ENCODE data around the gene SH3RF3. TPM values are rescaled to one million over a fixed set of nuclear protein-coding genes. Genes with fewer than 3 reads are reported as not detected.

The SH3RF3 gene
- total and polyA plus RNA-seq, 9 of the 15 experiments (the other 6 are each of a cell fraction or from before 2014, with no cell fraction given) = 0.02 TPM; not detected in 8

DNA sequence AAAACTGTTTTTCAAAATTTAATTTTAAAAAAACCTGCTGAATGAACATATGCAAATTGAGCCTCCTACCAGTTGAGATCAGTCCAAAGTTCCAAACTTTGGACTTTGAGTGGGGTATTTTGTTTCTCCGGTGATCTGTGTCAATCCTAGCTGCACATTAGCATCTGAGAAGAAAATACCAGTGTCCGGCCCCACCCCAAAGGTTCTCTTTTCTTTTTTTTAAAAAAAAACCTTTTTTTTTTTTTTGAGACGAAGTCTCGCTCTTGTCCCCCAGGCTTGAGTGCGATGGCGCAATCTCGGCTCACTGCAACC lies 393.0 kb downstream of the SH3RF3 start:
- ChIA-PET POLR2A (no interaction called here), CTCF (ENCODE audit: low intra/inter-chr PET ratio) (no interaction called here)
- WGBS (ENCODE audit: insufficient coverage, low coverage, missing lambda C conversion rate) = 0% methylated on average over 7 of the region's 7 CpGs
- intact Hi-C loops (cut with micrococcal nuclease) (no loop called here), in situ Hi-C loops (cut with MboI) (no loop called here)
- Histone ChIP-seq H3K36me3 (ENCODE audit: control insufficient read depth, insufficient read depth, low read length) (no peaks in the 10 kb centered on the region), H3K79me2 (ENCODE audit: control insufficient read depth, insufficient read depth, low read length) (no peaks in the 10 kb centered on the region), H3K9ac (ENCODE audit: insufficient read depth in 1 of 2, low read depth in 2 of 2, low read length in 2 of 2) (no peak overlapping the region), H3K4me3 (no peak overlapping the region), H4K20me1 (replicated peaks; ENCODE audit: control insufficient read depth, insufficient read depth, low read length) (no peaks in the 10 kb centered on the region), H2AFZ (ENCODE audit: low read depth, low read length) (no peak overlapping the region), H3K9me3 (replicated peaks; ENCODE audit: control insufficient read depth, insufficient read depth, low read depth, low read length) (no peaks in the 10 kb centered on the region), H3K4me2 (ENCODE audit: insufficient read depth, low read length) (no peak overlapping the region), H3K4me1 (replicated peaks in 1 of 2; ENCODE audit: control insufficient read depth in 2 of 2, insufficient read depth in 2 of 2, low read length in 2 of 2) (no peaks in the 10 kb centered on the region), H3K27me3 (ENCODE audit: control insufficient read depth in 2 of 2, insufficient read depth in 2 of 2, low read length in 2 of 2) (peaks cover 5 to 50% of the 10 kb centered on the region in 2 experiments; a peak in 4 of 5 replicates), H3K9me1 (ENCODE audit: control insufficient read depth, insufficient read depth, low read length) (no peaks in the 10 kb centered on the region), H3K27ac (ENCODE audit: extremely low read depth, low read depth, low read length) (no peak overlapping the region)
- ATAC-seq (no peak), FAIRE-seq (no peak), DNase-seq (ENCODE audit: extremely low read depth in 1 of 4, low spot score in 3 of 4) (no peak)
- BruUV-seq (replicated peaks) = no TSS peak
- TF ChIP-seq, protein P1, sequence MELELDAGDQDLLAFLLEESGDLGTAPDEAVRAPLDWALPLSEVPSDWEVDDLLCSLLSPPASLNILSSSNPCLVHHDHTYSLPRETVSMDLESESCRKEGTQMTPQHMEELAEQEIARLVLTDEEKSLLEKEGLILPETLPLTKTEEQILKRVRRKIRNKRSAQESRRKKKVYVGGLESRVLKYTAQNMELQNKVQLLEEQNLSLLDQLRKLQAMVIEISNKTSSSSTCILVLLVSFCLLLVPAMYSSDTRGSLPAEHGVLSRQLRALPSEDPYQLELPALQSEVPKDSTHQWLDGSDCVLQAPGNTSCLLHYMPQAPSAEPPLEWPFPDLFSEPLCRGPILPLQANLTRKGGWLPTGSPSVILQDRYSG (tag; conservative IDR thresholded peaks at IDR 0.05; ENCODE audit: low read depth) = no peak
- no peak for TF ChIP-seq PYGO2 (tag; IDR thresholded peaks at IDR 0.05)
- no peak for TF ChIP-seq ZNF436 (CRISPR knock-in tag; IDR thresholded peaks at IDR 0.05)
- TF ChIP-seq NCOR1 (IDR thresholded peaks at IDR 0.05) = no peak
- TF ChIP-seq ZNF408 (CRISPR knock-in tag; IDR thresholded peaks at IDR 0.05; ENCODE audit: low read depth) = no peak
- TF ChIP-seq MEIS2 (IDR thresholded peaks at IDR 0.05; ENCODE audit: partially characterized antibody) = no peak
- no peak for TF ChIP-seq PTBP1 (IDR thresholded peaks at IDR 0.05; ENCODE audit: low read depth, low read length)
- no peak for TF ChIP-seq RUNX1 (IDR thresholded peaks at IDR 0.05; ENCODE audit: low read depth)
- TF ChIP-seq HLTF (IDR thresholded peaks at IDR 0.05) = no peak
- no peak for TF ChIP-seq TGIF2 (CRISPR knock-in tag; IDR thresholded peaks at IDR 0.05)
- TF ChIP-seq PRMT5 (CRISPR knock-in tag; IDR thresholded peaks at IDR 0.05) = no peak
- no peak for TF ChIP-seq REST (IDR thresholded peaks at IDR 0.05; ENCODE audit: borderline replicate concordance)
- TF ChIP-seq REST (CRISPR knock-in tag; IDR thresholded peaks at IDR 0.05; ENCODE audit: low read depth) = no peak
